DND-41 (cell line): ENCODE measurements around the gene NELFB.

Source experiments
- CTCF ChIP-seq: IDR thresholded peaks from 2 replicates; pipeline ENCODE4 v1.5.1; 2012; ENCODE audit warnings: borderline replicate concordance, low read length, moderate library complexity, mild to moderate bottlenecking; ENCODE audit not compliant: poor library complexity, severe bottlenecking; ENCODE audit errors: extremely low read depth
- EZH2 ChIP-seq: IDR thresholded peaks from 3 replicates; pipeline ENCODE4 v1.6.1; 2012; ENCODE audit warnings: borderline replicate concordance, low read depth, mild to moderate bottlenecking, moderate library complexity, low read length, inconsistent platforms; ENCODE audit not compliant: severe bottlenecking

- TF ChIP-seq CTCF, result no peak
- TF ChIP-seq EZH2, result no peak
Observed at GRCh38 chr9:137236936-137237421, 18.1 kb upstream of the NELFB start.
